ENCODE results near the gene DENND1B. TPM values are rescaled to one million over a fixed set of nuclear protein-coding genes. Genes with fewer than 3 reads are reported as not detected.

DENND1B gene
- total RNA-seq, 1 donor from 2014 or later = 13.1 TPM

- Mint-ChIP-seq H3K27me3 (ENCODE audit: insufficient read depth, low read depth) (no peaks in the 10 kb centered on the region), H3K4me1 (peaks cover 42% of the 10 kb centered on the region)
- H3K4me2 ChIP-seq = no peak overlapping the region
Measured at GRCh38 chr1:197680311-197680710, 95.0 kb downstream of the DENND1B start.

GRCh38 chr1:197677752-197678295 lies 97.5 kb downstream of the DENND1B start:
- peak; percentile 11 for DNase-seq (ENCODE audit: low spot score)
- H3K4me1 Mint-ChIP-seq = peaks cover 45% of the 10 kb centered on the region

More at GRCh38 chr1:197680311-197680710, 95.0 kb downstream of the DENND1B start:
- no peak overlapping the region for H3K27ac ChIP-seq
- no peaks in the 10 kb centered on the region for H3F3A ChIP-seq (ENCODE audit: low read depth)
- no peak overlapping the region for H3K4me3 ChIP-seq
- DNase-seq (ENCODE audit: low spot score) = no peak
- H3K9ac ChIP-seq = no peak overlapping the region
- H4K20me1 ChIP-seq (ENCODE audit: low read depth) = no peaks in the 10 kb centered on the region
- no peaks in the 10 kb centered on the region for H3K36me3 ChIP-seq
- no peaks in the 10 kb centered on the region for H3K79me2 ChIP-seq (ENCODE audit: low read depth)
- Mint-ChIP-seq H3K4me3 (no peak overlapping the region), H3K27ac (no peak overlapping the region), H3K9me3 (no peaks in the 10 kb centered on the region), H3K36me3 (no peaks in the 10 kb centered on the region)
- H3K4me1 ChIP-seq = peaks cover 37% of the 10 kb centered on the region
- H3K27me3 ChIP-seq = no peaks in the 10 kb centered on the region
- H2AFZ ChIP-seq (replicated peaks) = no peak overlapping the region
- TF ChIP-seq EZH2 (IDR thresholded peaks at IDR 0.05) = no peak
- no peak for TF ChIP-seq CTCF (IDR thresholded peaks at IDR 0.05)
- TF ChIP-seq EZH2phosphoT487 (IDR thresholded peaks at IDR 0.05) = no peak
- no peaks in the 10 kb centered on the region for H3K9me3 ChIP-seq (ENCODE audit: low read depth)

GRCh38 chr1:197677313-197677712 lies 98.0 kb downstream of the DENND1B start:
- H3K27me3 ChIP-seq = no peaks in the 10 kb centered on the region
- H3K4me3 ChIP-seq = no peak overlapping the region
- H3K9me3 Mint-ChIP-seq = no peaks in the 10 kb centered on the region
- no peaks in the 10 kb centered on the region for H3K79me2 ChIP-seq (ENCODE audit: low read depth)
- H2AFZ ChIP-seq (replicated peaks) = no peak overlapping the region
- no peak overlapping the region for H3K27ac ChIP-seq
- no peaks in the 10 kb centered on the region for H3F3A ChIP-seq (ENCODE audit: low read depth)
- H3K36me3 Mint-ChIP-seq = no peaks in the 10 kb centered on the region
- TF ChIP-seq EZH2phosphoT487 (IDR thresholded peaks at IDR 0.05) (no peak), EZH2 (IDR thresholded peaks at IDR 0.05) (no peak), CTCF (IDR thresholded peaks at IDR 0.05) (no peak)
- H3K9ac ChIP-seq = no peak overlapping the region
- H3K4me2 ChIP-seq = peak overlapping the region; percentile 20
- H4K20me1 ChIP-seq (ENCODE audit: low read depth) = no peaks in the 10 kb centered on the region
- peaks cover 40% of the 10 kb centered on the region for H3K4me1 Mint-ChIP-seq
- no peak for DNase-seq (ENCODE audit: low spot score)
- H3K27me3 Mint-ChIP-seq (ENCODE audit: insufficient read depth, low read depth) = no peaks in the 10 kb centered on the region
- H3K4me1 ChIP-seq = peaks cover 46% of the 10 kb centered on the region
- no peaks in the 10 kb centered on the region for H3K9me3 ChIP-seq (ENCODE audit: low read depth)
- H3K27ac Mint-ChIP-seq = no peak overlapping the region
- no peaks in the 10 kb centered on the region for H3K36me3 ChIP-seq
- no peak overlapping the region for H3K4me3 Mint-ChIP-seq

More at GRCh38 chr1:197677752-197678295, 97.5 kb downstream of the DENND1B start:
- Histone ChIP-seq H3K4me3 (no peak overlapping the region), H3K27me3 (no peaks in the 10 kb centered on the region), H3K27ac (no peak overlapping the region), H3K4me1 (peaks cover 47% of the 10 kb centered on the region), H3K36me3 (no peaks in the 10 kb centered on the region), H3K9ac (no peak overlapping the region), H3K79me2 (ENCODE audit: low read depth) (no peaks in the 10 kb centered on the region), H3F3A (ENCODE audit: low read depth) (no peaks in the 10 kb centered on the region), H2AFZ (replicated peaks) (no peak overlapping the region), H3K4me2 (peak overlapping the region; percentile 20), H3K9me3 (ENCODE audit: low read depth) (no peaks in the 10 kb centered on the region), H4K20me1 (ENCODE audit: low read depth) (no peaks in the 10 kb centered on the region)
- no peaks in the 10 kb centered on the region for H3K9me3 Mint-ChIP-seq
- no peak overlapping the region for H3K4me3 Mint-ChIP-seq
- no peak overlapping the region for H3K27ac Mint-ChIP-seq
- TF ChIP-seq EZH2phosphoT487 (IDR thresholded peaks at IDR 0.05) (no peak), EZH2 (IDR thresholded peaks at IDR 0.05) (no peak), CTCF (IDR thresholded peaks at IDR 0.05) (no peak)
- no peaks in the 10 kb centered on the region for H3K27me3 Mint-ChIP-seq (ENCODE audit: insufficient read depth, low read depth)
- no peaks in the 10 kb centered on the region for H3K36me3 Mint-ChIP-seq

All from neural progenitor cell (in vitro differentiated cells).